SHP77 treated with DMSO at 0.1 percent for 48 hours (cell line): ENCODE measurements around the gene ST14.
A peak's percentile ranks its signal among the peaks of the same experiment; 100 is the strongest.

Experiments used
- DNase-seq: peaks from one replicate; lab custom pipeline; 2025; lab: John Stamatoyannopoulos, UW

The ST14 gene

DNA sequence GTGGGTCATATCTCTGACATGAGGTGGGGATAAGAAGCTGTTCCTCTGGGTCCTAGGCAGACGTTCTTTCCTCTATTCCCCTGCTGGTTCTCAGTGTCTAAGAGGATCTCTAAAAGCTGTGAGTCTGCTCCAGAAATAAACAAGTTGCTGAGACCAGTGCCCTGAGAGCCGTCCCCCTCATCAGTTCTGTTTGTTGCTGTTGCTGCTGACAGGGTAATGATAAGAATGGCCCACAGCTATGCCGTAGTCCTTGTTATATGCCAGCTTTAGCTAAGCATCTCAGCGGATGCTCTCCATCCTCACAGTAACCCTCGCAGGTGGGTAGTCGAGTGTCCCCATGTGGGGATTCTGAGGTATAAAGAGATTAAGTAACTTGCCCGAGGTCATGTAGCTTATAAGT, 23.5 kb upstream of the ST14 start:
- no peak for DNase-seq

DNA sequence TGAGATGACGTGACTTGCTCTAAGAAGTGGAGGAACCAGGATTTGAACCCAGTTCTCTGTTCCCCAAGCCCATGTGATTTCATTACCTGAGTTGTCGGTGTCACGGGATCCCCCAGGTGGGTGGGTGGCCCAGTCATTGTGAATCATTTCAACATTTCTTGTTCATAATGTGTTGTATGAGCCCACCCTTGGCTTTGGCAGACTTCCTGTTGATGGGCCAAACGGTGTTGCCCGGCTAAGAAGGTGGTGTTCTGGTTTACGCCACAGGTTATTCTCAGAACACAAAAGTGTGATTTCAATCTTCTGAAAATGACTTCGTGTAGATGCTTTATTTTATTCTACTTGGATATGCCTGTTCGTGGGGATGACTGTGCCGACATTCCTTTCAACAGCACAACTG, 21.6 kb upstream of the ST14 start:
- no peak for DNase-seq

DNA sequence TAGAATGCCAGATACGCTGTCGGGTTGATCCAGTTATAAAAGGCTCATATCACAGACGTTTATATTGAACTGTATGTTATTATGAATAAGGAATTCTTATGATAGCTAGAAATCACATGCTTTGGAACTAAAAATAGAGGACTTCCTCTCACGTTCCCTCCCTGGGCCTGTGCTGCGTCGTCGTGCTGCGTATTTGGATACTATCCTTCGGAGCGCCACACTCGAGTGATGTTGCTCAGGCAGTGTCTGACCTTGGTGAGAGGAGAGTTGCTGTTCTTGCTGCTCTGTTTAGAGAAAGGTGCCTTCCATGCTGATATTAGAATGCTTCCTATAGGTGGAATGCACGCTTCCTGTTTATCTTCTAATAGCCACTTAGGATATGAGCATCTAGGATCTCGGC, 20.2 kb upstream of the ST14 start:
- no peak for DNase-seq

DNA sequence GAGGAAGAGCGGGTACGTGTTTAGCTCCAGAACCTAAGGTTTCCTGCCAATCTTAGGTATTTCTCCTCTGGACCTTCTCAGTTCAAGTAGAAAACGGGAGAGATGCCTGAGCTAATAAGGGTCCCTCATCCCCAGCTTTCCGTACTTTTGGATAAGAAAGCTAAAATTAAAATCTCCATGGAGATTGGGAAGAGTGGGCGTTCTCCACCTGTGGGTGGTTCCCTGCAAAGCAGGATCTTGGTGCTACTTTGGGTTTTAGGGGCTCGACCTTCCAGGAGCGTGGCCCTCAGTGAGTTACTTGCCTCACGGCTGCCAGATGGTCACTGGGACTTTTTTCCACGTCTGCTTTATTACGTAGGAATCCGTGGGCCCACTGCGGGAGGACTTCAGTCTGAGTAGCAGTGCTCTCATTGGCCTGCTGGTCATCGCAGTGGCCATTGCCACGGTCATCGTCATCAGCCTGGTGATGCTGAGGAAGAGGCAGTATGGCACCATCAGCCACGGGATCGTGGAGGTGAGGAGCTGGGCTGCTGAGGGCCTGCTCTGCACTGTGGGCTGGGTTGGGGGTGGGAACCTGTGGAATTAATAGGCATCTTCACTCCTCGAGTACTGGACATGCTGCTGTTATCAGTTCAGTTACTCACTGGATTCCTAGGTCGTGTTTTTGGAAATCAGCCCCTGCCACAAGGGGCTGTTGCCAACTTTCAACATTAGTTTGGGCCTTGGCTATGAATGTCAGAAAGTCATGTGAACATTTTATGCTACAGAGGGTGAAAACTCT, 17.8 kb upstream of the ST14 start:
- DNase-seq = no peak

DNA sequence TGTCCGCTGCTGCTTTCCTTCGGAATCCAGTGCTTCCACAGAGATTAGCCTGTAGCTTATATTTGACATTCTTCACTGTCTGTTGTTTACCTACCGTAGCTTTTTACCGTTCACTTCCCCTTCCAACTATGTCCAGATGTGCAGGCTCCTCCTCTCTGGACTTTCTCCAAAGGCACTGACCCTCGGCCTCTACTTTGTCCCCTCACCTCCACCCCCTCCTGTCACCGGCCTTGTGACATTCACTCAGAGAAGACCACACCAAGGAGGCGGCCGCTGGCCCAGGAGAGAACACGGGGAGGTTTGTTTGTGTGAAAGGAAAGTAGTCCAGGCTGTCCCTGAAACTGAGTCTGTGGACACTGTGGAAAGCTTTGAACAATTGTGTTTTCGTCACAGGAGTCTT, 15.4 kb upstream of the ST14 start:
- no peak for DNase-seq

DNA sequence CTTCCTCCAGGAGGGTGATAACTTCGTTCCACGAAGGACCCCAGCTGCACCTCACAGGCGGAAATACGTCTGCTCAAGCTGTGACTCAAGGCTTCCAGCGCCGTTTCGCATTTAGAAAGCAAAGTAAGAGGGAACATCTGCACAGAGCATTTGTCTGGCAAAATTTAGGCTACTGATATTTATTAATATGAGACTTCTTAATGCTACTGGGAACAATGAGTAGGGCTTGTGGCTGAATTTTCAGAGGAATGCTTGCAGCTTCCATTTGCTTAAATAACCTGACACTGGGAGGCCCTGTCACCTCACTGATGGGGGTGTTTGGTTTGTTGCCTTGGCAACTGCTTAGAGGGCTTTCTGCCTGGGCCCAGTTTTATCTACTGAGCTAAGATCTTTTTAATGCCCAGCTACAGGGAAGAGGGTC, 14.7 kb upstream of the ST14 start:
- DNase-seq = no peak

DNA sequence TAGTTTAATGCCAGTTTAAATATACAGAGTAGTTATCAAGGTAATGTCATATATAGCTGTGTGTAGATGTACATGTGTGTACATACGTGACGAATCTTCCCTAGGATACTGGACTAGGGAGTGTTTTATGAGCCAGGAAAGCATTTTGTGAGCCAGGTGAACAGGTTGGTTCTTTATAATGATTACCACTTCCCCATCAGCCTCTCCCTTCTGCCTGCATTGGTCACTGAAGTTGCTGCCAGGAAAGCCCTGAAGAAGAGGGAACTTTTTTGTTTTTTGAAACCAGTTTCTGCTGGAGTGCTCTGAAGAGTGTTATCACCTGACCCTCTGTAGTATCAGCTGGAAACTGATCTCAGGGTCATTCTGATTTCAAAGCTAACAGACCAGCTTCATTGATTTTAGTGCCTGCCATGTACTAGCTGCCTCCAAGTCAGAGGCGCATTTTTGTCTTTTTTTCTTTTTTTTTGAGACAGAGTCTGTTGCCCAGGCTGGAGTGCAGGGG, 14.2 kb upstream of the ST14 start:
- no peak for DNase-seq

DNA sequence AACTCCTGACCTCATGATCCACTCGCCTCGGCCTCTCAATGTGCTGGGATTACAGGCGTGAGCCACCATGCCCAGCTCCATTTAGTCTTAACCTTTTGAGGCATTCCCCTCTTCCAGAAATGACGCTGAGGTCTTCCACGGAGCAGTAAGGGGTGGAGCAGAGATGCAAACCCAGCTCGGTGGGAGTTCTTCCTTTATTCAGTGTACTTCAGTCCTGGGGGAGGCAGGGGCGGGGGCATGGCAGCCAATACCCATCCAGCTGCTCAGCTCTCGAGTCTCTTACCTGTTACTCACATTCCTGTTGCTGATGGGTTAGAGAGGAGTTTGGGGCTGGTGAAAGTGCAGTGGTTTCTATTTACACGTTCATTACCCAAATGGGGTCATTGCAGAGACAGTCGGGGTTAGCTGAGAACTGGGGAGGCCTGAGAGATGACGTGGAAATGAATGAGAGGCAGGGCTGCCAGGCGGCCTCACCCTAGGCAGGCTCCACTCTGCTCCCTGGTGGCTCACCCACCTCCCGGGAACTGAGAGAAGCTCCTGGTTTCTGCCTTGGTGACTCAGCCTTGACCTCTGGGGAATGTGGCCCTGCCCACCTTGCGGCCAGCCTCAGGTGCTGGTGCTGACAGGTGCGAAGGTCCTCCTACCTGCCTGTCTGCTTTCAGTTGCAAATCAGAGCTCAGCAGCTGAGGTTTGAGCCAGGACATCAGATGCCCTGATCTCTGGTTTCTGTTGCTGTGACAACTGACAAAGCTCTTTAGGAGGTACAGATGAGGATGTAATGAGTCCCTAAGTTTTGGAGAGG, 13.4 kb upstream of the ST14 start:
- DNase-seq = no peak

DNA sequence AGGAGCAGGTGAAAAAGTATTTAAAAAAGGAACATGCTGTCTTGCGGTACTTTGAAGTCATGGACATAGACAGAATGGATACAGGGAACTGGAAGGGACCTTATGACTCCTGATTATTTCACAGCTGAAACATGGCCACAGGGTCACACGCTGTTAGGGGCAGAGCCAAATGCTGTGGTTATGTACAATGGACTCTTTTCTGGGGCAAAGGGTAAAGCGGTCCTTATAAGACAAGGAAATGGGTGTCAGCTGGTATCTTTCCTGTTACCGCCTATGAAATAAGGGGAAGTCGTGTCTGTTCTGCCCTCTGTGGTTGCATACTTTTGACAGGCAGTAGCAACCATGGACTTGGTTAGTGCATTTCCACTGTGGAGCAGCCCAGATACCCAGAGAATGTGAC, 12.8 kb upstream of the ST14 start:
- DNase-seq = no peak

DNA sequence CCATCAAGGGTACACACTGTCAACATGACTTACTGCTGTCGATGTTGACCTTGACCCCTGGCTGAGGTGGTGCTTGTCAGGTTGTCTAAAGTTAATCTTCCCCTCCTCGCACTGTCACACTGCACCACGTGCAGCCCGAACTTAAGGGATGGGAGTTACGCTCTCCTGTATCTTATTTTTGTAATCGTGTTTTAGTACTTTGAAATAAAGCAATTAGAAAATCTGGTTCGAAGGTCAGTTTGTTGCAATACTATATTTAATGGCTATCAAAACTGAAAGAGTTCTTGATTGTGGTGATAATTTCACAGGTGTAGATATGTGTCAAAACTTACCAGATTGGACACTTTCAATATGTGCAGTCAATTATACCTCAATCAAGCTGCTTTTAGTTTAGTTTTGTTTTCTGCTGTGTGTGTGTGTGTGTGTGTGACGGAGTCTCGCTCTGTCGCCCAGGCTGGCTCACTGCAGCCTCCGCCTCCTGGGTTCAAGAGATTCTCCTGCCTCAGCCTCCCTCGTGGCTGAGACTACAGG, 10.7 kb upstream of the ST14 start:
- DNase-seq = no peak

DNA sequence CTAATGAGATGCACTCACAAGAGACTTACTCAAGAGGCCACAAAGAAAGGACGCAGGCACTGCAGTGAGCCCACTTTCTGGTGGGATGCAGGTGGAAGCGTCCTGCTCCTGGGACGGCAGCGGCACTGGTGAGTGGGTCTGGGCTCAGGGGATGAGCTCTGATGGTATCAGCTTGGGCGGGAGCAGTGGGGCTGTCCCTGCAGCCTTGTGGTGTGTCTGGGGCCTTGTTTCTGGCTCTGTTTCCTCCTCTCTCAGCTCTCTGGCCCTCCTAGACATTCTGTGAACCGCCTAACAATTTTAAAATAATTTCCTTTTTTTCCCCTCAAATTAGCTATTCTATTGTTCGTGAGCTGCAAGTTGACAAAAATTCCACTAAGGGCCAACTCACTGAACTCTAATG, 8.8 kb upstream of the ST14 start:
- DNase-seq = no peak

DNA sequence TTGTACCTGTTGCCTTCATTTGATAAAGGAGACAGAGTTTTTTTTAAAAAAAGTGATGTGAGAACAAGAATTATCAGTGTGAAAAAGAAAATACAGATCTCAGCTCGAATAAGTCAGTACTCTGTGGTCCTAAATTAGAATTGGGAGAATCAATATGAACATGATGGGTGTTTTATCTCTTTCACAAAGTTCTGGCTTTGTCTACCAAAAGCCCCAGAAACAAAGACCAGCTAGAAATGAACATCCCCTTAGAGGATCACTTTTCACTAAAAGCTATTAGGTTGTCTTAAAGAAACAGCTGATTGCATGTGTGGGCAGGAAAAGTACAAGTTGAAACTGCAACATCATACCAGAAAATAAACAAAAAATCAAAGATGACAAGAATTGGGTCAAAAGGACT, 8.4 kb upstream of the ST14 start:
- DNase-seq = no peak

DNA sequence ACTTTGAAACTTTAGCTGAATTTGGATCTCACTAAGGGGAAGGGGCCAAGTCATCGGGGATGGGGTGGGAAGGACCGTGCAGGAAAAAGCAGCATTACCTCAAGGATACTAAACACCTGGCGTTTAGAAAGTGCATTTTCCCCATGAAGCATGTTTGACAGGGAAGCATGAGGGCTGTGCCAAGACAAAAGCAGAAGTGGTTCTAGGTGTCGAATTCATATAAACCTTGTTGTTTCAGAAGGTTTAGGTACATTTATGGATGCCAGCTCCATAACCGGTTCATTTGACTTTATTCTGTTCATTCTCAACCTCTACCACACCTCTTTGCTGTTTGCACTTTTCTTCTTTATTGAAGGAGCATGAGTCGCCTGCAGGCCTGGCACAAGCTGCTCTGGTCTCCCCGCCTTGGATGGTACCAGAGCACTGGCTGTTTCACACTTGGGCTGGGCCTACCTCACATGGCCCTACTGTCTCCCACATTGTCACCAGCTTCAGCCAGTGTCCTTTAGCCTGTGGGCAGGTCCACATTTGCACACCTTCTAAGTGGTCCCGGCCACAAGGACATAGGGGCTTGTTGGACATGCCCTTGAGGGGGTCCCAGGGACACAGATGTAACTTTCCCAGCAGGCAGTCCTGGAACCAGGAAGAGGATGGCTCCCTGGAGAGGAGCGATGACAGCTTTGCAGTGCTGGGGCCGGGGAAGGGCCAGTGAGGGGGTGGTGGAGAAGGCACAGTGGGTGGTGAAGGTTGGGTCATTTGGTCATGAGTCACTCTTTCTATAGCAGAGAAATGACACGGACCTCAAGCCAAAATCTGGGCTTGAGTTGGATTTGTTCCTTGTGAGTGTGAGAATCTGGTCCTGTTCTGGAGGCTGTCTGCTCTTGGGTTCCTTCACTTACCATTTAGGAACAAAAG, 3.2 kb upstream of the ST14 start:
- DNase-seq = no peak

DNA sequence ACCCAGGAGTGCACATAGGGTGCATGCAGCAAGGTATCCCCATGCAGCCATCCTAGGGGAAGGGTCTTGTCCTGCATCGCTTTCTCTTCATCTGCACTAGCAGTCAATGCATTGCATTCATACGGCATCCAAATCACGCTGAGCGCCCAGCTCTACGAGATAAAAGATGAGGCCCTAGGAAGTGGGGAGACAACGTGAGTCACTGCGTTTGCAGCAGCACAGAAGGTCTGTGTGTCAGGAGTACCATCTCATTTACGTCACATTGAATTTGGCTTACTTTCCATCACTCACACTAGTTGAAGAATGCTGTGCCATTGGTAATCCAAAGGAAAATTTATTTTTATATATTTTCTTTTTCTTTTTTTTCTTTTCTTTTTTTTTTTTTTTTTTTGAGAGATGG, 2.5 kb upstream of the ST14 start:
- no peak for DNase-seq

DNA sequence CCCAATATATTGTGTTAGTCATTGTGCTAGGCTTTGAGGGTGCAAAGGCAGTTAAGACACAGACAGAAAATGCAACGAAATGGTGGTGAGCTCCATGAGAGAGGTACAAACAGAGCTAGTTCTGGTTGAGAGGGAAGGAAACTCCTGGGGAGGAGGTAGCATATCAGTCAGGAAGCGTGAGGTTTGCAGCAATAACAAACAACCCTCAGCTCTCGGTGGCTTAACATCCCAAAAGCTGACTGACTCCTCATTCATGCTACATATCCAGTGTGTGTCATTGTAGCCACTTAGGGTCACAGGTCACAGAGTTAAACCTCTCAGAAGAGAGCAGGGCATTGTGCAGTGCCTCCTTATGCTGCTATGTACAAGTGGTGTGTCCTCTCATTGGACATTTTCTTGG, 1.7 kb upstream of the ST14 start:
- DNase-seq = no peak

DNA sequence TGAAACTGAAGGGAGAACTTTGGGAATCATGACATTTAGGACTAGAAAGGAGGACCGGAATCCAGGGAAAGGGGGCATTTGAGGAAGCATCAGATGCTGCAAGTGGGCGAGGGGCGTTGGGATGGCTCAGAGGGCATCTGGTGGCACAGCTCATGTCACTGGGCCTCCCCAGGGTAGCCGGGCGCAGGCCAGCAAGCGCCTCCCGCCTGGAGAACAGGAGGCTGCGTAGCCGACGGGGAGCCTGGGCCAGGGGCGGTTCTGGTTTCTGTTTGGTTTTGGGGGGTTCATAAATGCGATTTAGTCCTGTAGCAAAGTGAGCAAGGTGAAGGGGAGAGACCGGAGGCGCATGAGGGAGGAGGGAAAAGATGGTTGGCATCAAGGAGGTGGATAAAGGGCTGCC, 443 bp upstream of the ST14 start:
- no peak for DNase-seq

DNA sequence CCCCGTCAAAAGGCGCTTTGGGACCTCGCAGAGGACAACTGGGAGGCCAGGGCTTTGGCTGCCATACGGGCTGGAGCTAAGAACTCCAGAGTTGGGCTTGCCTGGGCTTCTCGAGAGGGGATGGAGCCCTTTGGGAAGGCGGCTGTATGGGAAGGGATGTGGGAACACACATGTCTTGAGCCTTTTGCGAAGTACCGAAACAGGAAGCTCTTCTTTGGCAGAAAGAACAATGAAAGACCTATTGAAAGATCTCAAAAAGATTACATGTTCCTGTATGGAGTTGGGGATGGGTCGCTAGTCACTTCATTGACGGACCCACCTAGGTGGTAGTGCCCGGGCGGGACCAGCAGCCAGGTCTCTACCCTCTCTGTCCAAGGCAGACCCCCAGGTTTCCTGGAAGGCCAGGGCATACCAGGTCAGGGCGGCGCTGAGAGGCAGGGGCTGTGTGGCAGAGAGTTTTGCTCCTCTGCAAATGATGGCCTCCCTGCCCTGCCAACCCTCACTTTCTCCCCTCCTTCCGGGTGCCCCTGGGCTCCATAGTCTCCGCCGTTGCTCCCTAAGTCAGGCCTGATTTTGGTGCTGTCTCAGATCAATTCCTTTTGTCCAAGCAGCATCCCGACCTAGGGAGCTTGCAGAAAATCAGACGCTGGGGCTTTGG, 1.0 kb downstream of the ST14 start:
- no peak for DNase-seq

DNA sequence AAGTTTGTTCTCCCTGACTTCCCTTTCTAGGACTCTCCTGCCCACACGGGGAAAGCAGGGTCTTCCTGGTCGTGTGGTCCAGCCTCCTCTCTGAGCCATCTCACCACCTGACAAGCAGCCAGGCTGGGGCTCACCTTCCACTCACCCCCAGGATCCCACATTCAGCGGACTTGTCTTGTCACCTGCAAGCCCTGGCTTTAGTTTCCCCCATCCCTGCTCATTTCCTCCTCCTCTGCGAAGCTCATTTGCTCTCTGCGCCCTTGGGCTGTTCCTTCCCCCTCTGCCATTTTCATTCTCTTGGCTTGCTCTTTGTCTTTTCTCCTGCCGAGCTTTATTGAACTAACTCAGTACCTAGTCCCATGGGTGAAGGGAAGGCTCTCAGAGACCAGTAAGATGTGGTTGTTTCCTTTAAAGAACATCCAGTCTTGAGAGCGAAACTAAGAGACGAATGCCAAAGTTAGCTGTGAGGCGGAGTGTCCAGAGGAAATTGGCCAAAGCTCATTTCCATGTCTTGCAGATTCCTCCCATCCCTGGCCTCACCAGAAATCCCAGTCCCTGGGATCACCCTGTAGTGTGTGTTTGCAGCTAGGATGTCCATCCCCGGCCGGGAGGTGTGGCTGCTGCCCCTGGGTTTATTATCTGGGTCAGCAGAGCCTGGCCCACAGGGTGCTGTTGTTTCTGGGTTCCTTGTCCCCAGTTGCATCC, 2.0 kb downstream of the ST14 start:
- no peak for DNase-seq

DNA sequence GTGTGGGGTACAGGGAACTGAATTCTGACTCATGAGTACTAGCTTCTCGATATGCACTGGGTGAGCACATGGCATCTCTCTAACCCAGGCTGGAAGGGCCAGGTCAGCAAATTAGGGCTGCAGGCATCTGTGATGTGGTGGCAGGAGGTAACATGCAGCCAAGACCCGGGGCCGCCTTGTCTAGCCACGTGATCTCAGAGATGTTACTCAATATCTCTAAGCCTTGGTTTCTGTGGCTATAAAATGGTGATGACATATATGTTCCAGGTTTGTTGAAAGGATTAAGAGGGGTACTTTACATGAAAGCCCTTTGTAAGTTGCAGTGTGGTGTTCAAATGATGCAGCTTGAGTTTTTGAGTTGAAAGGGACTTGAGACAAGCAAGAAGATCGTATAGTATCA, 3.2 kb downstream of the ST14 start:
- DNase-seq = no peak

DNA sequence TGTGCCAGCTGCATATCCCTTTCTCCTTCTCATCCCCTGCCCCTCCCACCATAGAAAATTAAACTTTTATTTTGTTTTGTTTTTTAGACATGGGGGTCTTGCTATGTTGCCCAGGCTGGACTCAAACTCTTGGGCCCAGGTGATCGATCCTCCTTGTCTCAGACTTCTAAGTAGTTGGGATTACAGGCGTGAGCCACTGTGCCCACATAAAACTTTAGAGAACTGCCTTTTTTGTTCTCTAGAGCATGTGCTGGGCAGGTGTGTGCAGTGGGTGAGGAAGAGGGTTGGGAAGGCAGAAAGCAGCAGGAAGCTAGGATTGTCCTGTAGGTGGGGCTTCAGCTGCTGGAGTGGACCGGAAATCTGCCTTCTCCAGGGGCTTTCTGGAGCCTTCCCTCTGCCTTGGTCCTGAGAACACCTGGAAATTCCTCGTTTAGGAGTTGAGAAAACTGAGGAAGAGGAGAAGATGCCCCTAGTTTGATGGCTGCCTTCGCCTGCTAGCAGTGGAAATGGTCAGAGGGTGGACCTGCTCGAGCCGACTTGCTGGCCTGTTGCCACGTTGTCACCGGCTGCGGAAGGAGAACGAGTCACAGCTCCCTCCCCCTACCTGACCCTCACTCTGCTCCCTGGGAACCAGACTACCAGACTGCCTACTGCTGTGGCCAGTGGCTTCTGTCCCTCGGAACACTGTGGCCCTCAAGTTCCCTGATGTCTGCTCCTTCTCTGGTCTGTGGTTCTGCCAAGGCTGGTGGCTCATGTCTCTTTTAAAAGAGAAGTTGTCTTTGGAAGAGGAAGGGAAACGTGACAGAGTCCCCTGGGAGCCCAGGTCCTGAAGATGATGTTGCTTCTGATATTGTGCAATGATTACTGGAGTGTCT, 4.0 kb downstream of the ST14 start:
- peak; percentile 85 for DNase-seq
